TTC549 (cell line): ENCODE results near the gene BAX.

Source experiments
- FAIRE-seq: peaks from 2 replicates; lab custom pipeline; 2012; peaks lifted over from hg19 to GRCh38; lab: Jason Lieb, UNC

The BAX gene

DNA sequence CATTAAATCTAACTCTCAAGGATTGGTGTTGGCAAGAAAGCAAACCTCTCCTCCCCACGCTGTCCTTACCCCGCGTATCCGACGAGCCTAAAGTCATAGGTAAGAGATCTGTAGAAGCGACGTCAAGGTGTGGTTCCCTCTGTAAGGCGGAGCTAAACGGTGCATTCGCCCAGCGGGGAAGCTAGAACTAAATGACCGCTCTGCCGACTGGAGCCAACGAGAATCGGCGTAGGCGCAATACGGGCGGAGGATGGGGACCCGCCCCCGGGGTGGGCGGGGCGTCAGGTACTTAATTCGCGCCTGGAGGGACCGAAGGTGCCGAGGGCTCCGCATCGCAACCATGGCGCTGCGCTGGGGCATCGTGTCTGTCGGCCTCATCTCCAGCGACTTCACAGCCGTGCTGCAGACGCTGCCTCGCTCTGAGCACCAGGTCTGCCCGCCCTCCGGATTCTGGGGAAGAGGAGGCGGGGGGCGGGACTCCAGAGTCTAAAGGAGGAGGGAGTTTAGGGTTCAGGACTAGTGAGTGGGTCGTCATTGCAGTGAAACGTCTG, 21.2 kb upstream of the BAX start, which contains the start of gene DHDH:
DHDH (plus strand) TSS at position 318 of the 551 bp plus-strand sequence; CDS start at position 341, 23 bp downstream.
- FAIRE-seq, result no peak

DNA sequence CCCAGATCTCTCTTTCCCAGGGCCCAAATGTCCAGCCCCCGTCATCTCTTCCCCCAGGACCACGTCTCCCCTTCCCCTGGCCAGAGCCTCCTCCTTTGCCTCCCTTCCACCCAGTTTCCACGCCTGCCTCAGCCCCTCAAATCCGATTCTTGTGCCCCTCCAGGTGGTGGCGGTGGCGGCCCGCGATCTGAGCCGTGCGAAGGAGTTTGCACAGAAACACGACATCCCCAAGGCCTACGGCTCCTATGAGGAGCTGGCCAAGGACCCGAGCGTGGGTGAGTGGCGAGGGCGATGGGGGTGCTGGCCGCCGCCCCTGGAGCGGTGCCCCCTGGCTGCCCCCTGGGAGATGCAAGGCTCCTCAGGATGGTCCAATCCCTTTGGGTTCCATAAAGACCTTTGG, 19.8 kb upstream of the BAX start:
- no peak for FAIRE-seq

- no peak for FAIRE-seq
Observed at GRCh38 chr19:48935864-48936263, 18.8 kb upstream of the BAX start.

- FAIRE-seq, result no peak
Observed at GRCh38 chr19:48938256-48938655, 16.4 kb upstream of the BAX start.

- FAIRE-seq, result no peak
Observed at GRCh38 chr19:48940902-48941301, 13.8 kb upstream of the BAX start.

DNA sequence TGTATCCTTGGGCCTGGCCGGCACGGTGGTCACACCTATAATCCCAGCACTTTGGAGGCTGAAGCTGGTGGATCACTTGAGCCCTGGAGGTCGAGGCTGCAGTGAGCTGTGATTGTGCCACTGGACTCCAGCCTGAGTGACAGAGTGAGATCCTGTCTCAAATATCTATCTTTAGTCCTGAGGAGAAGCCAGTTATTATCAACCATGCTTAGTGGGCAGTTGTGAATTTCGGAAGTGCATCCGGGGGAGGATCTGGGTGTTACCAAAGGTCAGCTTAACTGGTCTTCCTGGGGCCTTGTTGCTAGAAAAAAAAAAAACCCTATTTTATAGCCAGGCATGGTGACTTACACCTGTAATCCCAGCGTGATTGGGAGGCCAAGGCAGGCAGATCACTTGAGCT, 11.6 kb upstream of the BAX start:
- no peak for FAIRE-seq

GRCh38 chr19:48945415-48945814, 9.3 kb upstream of the BAX start:
- FAIRE-seq, result no peak

DNA sequence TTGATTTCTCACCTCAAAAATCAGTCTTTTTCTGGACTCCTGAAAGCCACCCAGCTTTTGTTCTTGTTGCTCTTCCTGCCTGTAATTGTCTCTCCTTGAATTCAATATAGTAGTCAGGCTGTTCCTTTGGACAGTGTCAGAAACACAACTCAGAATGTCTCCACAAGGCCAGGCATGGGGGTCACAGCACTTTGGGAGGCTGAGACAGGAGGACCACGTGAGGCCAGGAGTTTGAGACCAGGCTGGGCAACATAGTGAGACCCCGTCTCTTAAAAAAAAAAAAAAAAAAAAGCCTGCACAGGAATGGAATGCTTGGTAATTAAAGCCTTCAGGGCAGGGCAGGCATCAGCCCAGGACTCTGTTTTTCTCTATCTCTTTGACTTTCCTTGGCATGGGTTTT, 8.9 kb upstream of the BAX start:
- FAIRE-seq, result no peak

- no peak for FAIRE-seq
Observed at GRCh38 chr19:48946463-48947257, 8.0 kb upstream of the BAX start.

- FAIRE-seq, result no peak
Observed at GRCh38 chr19:48947258-48947542, 7.5 kb upstream of the BAX start.

DNA sequence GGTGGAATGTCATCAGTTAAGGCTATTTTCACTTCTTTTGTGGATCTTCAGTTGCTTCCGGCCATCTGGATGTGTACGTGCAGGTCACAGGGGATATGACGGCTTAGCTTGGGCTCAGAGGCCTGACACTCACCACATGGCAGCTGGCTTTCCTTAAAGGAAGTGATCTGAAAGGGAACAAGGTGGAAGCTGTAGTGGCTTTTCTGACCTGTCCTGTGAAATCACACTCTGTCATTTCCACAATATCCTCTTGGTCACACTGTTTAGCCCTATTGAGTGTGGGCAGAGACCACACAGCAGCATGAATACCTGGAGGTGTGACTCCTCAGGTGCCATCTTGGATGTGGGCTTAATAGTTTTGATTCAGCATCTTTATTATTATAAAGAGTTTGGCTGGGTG, 4.5 kb upstream of the BAX start:
- no peak for FAIRE-seq

GRCh38 chr19:48950830-48951519, 3.7 kb upstream of the BAX start:
- no peak for FAIRE-seq

- no peak for FAIRE-seq
Observed at GRCh38 chr19:48953141-48953540, 1.5 kb upstream of the BAX start.

GRCh38 chr19:48953990-48954594, 583 bp upstream of the BAX start:
- no peak for FAIRE-seq

DNA sequence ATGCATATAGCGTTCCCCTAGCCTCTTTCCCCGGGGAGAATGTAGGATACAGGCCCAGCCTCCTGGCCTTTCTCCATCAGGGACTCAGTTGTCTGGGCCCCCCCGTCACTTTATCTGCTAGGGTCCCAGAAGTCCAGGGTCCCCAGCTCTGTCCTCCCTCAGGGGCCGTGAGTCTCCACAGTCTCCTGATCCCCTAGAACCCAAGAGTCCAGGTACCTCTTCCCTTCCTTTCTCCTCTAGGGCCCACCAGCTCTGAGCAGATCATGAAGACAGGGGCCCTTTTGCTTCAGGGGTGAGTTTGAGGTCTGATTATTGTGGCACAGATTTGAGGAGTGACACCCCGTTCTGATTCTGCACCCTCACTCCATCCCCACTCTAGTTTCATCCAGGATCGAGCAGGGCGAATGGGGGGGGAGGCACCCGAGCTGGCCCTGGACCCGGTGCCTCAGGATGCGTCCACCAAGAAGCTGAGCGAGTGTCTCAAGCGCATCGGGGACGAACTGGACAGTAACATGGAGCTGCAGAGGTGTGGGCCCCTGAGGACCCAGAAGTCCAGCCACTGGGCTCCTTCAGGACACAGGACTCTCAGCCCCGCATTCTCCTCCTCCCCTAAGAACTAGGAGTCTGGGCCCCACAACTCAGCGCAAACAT, 758 bp downstream of the BAX start:
- FAIRE-seq, result no peak

GRCh38 chr19:48958006-48958405, 3.3 kb downstream of the BAX start:
- FAIRE-seq, result no peak

DNA sequence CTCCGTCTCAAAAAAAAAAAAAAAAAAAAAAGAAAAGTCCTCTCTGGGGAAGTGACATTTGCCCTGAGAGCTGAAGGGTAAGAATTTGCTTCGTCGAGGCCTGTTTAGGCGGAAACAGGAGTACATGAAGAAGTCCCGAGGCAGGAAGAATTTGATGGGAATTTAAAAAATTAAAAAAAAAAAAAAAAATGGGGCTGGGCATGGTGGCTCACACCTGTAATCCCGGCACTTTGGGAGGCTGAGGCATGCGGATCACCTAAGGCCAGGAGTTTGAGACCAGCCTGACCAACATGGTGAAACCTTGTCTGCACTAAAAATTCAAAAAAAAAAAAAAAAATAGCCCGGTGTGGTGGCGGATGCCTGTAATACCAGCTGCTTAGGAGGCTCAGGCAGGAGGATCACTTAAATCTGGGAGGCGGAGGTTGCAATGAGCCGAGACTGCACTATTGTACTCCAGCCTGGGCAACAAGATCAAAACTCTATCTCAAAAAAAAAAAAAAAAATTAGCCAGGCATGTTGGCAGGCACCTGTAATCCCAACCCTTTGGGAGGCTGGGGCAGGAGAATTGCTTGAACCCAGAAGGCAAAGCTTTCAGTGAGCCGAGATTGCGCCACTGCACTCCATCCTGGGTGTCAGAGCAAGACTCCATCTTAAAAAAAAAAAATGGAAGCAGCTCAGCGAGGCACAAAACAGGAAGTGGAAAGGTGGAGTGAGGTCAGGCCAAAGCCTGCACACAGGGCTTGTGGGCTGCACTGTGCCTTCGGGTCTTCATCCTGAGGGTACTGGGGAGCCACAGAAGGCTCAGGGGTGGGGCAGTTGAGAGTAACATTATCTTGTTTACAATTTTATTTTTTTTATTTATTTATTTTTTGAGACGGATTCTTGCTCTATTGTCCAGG, 4.9 kb downstream of the BAX start:
- no peak for FAIRE-seq

GRCh38 chr19:48961051-48961649, 6.5 kb downstream of the BAX start:
- no peak for FAIRE-seq

DNA sequence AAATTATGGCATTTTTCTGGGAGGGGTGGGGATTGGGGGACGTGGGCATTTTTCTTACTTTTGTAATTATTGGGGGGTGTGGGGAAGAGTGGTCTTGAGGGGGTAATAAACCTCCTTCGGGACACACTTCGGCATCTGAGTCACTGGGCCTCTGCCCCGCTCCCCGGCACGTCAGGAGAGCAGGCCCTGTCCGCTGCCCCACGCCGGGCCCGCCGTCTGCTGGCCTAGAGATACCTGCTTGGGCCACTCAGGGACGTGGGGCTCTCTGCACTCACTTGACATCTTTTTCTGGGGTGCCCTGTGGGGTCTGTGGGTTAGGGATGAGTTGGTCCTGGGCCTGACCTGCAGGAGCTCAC, 7.0 kb downstream of the BAX start:
- FAIRE-seq, result no peak

DNA sequence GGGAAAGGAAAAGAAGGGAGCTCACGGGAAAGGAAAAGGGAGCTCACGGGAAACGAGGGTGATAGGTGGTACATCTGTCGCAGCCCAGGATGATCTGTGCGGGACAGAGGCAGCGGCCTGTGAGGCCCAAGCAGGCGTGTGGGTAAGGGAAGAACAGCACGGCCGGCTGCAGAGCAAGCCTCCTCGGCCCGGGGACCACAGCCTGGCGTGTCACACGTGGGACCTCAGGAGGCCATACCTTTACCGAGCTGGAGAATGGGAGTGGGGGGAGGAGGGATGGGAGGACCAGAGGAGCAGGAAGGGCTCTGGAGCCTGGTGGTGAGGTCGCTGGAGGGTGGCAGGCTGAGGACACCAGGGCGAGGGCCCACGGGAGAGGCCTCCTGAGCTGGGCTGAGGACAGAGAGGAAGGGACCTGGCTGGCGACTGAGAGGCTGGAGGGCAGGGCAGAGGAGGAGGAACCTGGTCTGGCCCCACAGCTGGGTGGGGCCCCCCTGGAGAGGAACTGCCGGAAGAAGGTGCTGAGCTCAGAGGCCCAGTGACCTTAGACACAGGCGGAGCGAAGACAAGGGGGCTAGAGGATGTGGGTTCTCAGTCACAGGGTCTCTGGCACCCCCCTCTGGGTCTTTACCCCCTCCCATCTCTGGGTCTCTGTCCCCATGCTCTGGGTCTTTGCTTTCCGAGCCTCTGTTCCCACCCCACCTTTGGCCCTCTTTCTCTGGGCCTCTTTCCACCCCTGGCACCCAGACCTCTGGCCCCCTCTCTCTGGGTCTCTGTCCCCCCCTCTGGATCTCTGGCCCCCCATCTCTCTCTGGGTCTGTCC, 7.6 kb downstream of the BAX start:
- FAIRE-seq, result no peak

DNA sequence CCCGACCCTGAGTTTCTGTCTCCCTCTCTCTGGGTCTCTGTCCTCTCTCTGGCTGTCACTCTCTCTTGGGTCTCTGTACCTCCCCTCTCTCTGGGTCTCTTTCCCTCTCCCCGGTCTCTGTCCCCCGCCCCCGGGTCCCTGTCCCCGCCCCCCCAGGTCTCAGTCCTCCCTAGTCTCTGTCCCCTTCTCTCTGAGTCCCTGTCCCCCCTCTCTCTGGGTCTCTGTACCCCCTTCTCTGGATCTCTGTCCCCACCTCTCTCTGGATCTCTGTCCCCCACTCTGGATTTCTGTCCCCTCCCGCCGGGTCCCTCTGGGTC, 8.1 kb downstream of the BAX start:
- no peak for FAIRE-seq
